Measurements from ENCODE around the gene UGT1A9. TPM values are rescaled to one million over a fixed set of nuclear protein-coding genes. Genes with fewer than 3 reads are reported as not detected.
"Not testable (repeated sequence)": the region's sequence is repeated elsewhere in the genome, so short reads cannot be mapped to it uniquely, and the experiment has no call there.

UGT1A9 gene
- total RNA-seq, 1 experiment from 2014 or later, result not detected

- peaks cover 95% of the 10 kb centered on the region for H3K79me2 ChIP-seq (ENCODE audit: low read depth)
- no TSS peak for BruUV-seq (replicated peaks)
- peaks cover 13% of the 10 kb centered on the region for H4K20me1 ChIP-seq (ENCODE audit: insufficient read depth)
- intact Hi-C loops (cut with micrococcal nuclease; ENCODE audit: unreplicated experiment), result no loop called here
- TF ChIP-seq CTCF (conservative IDR thresholded peaks at IDR 0.05), result no peak
- no peak for TF ChIP-seq EZH2 (IDR thresholded peaks at IDR 0.05; ENCODE audit: low read depth)
- POLR2A ChIA-PET (ENCODE audit: unreplicated experiment), result interaction anchor here (0.7 kb wide), 1 partner anchor 50 kb away, joined by 11 read pairs; no protein-coding TSS in a partner anchor
- no peaks in the 10 kb centered on the region for H3K4me1 ChIP-seq (replicated peaks; ENCODE audit: insufficient read depth)
- peaks cover 84% of the 10 kb centered on the region for H3K36me3 ChIP-seq (ENCODE audit: low read depth)
- no peak overlapping the region for H3K4me2 ChIP-seq
- CTCF ChIA-PET, result no interaction called here
- no peak overlapping the region for H2AFZ ChIP-seq
- DNase-seq, result peak in 1 of 2 experiments; percentile 23
- H3K9me3 ChIP-seq (ENCODE audit: insufficient read depth, low read depth), result peaks cover 9% of the 10 kb centered on the region
- peaks cover 45% of the 10 kb centered on the region for H3F3A ChIP-seq (ENCODE audit: insufficient read depth, low read depth)
- no peak overlapping the region for H3K27ac ChIP-seq
- H3K27me3 ChIP-seq (ENCODE audit: insufficient read depth, low read depth), result no peaks in the 10 kb centered on the region
- no peak overlapping the region for H3K4me3 ChIP-seq
- no peaks in the 10 kb centered on the region for H3K9me2 ChIP-seq (ENCODE audit: insufficient read depth)
Observed at GRCh38 chr2:233746475-233747282, 75.0 kb downstream of the UGT1A9 start.

- H3K27ac ChIP-seq, result no peak overlapping the region
- no peak for DNase-seq
- no peaks in the 10 kb centered on the region for H3K27me3 ChIP-seq (ENCODE audit: insufficient read depth, low read depth)
- no peaks in the 10 kb centered on the region for H3K4me1 ChIP-seq (replicated peaks; ENCODE audit: insufficient read depth)
- no peak overlapping the region for H3K4me3 ChIP-seq
- intact Hi-C loops (cut with micrococcal nuclease; ENCODE audit: unreplicated experiment), result no loop called here
- no peak overlapping the region for H3K4me2 ChIP-seq
- no peak overlapping the region for H2AFZ ChIP-seq
- no peak for TF ChIP-seq CTCF (conservative IDR thresholded peaks at IDR 0.05)
- no peak for TF ChIP-seq EZH2 (IDR thresholded peaks at IDR 0.05; ENCODE audit: low read depth)
- H4K20me1 ChIP-seq (ENCODE audit: insufficient read depth), result peaks cover 13% of the 10 kb centered on the region
- no TSS peak for BruUV-seq (replicated peaks)
- peaks cover 48% of the 10 kb centered on the region for H3F3A ChIP-seq (ENCODE audit: insufficient read depth, low read depth)
- H3K9me3 ChIP-seq (ENCODE audit: insufficient read depth, low read depth), result peaks cover 9% of the 10 kb centered on the region
- POLR2A ChIA-PET (ENCODE audit: unreplicated experiment), result interaction anchor here (0.7 kb wide), 1 partner anchor 51 kb away, joined by 11 read pairs; no protein-coding TSS in a partner anchor
- H3K79me2 ChIP-seq (ENCODE audit: low read depth), result peaks cover 95% of the 10 kb centered on the region
- CTCF ChIA-PET, result no interaction called here
- H3K36me3 ChIP-seq (ENCODE audit: low read depth), result peaks cover 79% of the 10 kb centered on the region
- H3K9me2 ChIP-seq (ENCODE audit: insufficient read depth), result no peaks in the 10 kb centered on the region
Observed at GRCh38 chr2:233747283-233747544, 75.5 kb downstream of the UGT1A9 start.

GRCh38 chr2:233750689-233751088 lies 79.0 kb downstream of the UGT1A9 start:
- BruUV-seq (replicated peaks); CTCF ChIA-PET; H3K27ac ChIP-seq; H3K4me1 ChIP-seq (replicated peaks; ENCODE audit: insufficient read depth); DNase-seq; intact Hi-C loops (cut with micrococcal nuclease; ENCODE audit: unreplicated experiment); H3K9me2 ChIP-seq (ENCODE audit: insufficient read depth); POLR2A ChIA-PET (ENCODE audit: unreplicated experiment); H3K4me2 ChIP-seq; H2AFZ ChIP-seq; H3K4me3 ChIP-seq; H3K9me3 ChIP-seq (ENCODE audit: insufficient read depth, low read depth); H3K27me3 ChIP-seq (ENCODE audit: insufficient read depth, low read depth): not testable (repeated sequence)
- H3K36me3 ChIP-seq (ENCODE audit: low read depth), result peaks cover 83% of the 10 kb centered on the region
- H4K20me1 ChIP-seq (ENCODE audit: insufficient read depth), result peaks cover 31% of the 10 kb centered on the region
- H3F3A ChIP-seq (ENCODE audit: insufficient read depth, low read depth), result peaks cover 51% of the 10 kb centered on the region
- H3K79me2 ChIP-seq (ENCODE audit: low read depth), result peaks cover 98% of the 10 kb centered on the region

GRCh38 chr2:233751212-233752009 lies 79.7 kb downstream of the UGT1A9 start:
- H3K27me3 ChIP-seq (ENCODE audit: insufficient read depth, low read depth); H3K9me2 ChIP-seq (ENCODE audit: insufficient read depth); BruUV-seq (replicated peaks); H2AFZ ChIP-seq; intact Hi-C loops (cut with micrococcal nuclease; ENCODE audit: unreplicated experiment); H3K4me2 ChIP-seq; CTCF ChIA-PET; H3K4me1 ChIP-seq (replicated peaks; ENCODE audit: insufficient read depth); H3K4me3 ChIP-seq; H3K9me3 ChIP-seq (ENCODE audit: insufficient read depth, low read depth): not testable (repeated sequence)
- Histone ChIP-seq H3K79me2 (ENCODE audit: low read depth) (peaks cover 98% of the 10 kb centered on the region), H3K27ac (0 out of 2 replicates have a peak overlapping the region, but pooled peaks have one; percentile 3), H3F3A (ENCODE audit: insufficient read depth, low read depth) (peaks cover 53% of the 10 kb centered on the region), H3K36me3 (ENCODE audit: low read depth) (peaks cover 86% of the 10 kb centered on the region), H4K20me1 (ENCODE audit: insufficient read depth) (peaks cover 31% of the 10 kb centered on the region)
- POLR2A ChIA-PET (ENCODE audit: unreplicated experiment), result interaction anchor here (0.6 to 0.8 kb wide), 2 partner anchors 9 to 155 kb away, joined by 4 to 7 read pairs; no protein-coding TSS in a partner anchor
- DNase-seq, result peak in 1 of 2 experiments; percentile 25

Measured in PC-9 (cell line).